HepG2 (cell line): Measurements from ENCODE around the gene RMRP. TPM values are rescaled to one million over a fixed set of nuclear protein-coding genes. Genes with fewer than 3 reads are reported as not detected.

Source experiments
- ASH2L ChIP-seq: fragments of 300-600, 200-600 bp; sonication (generic); IDR thresholded peaks from 2 replicates; pipeline ENCODE4 v1.7.0; 2017; ENCODE audit warnings: low read depth, mild to moderate bottlenecking, moderate library complexity, mixed read lengths, low read length; ENCODE audit not compliant: insufficient read length
- CHD4 ChIP-seq: fragments of 200-600 bp; sonication (generic); IDR thresholded peaks from 2 replicates; pipeline ENCODE4 v1.7.0; 2017; ENCODE audit warnings: mild to moderate bottlenecking, low read length, borderline replicate concordance
- CREM ChIP-seq, 2 experiments: sonication (generic) in 1 of 2; formaldehyde crosslinking in 1 of 2; IDR thresholded peaks; 2 replicates each; pipeline versions ENCODE4 v1.4.0 to v1.6.1; 2016 to 2020; ENCODE audit warnings: antibody characterized with exemption in 1 of 2, mild to moderate bottlenecking in 1 of 2, missing genetic modification reagents in 1 of 2
- GABPA ChIP-seq, 2 experiments: IDR thresholded peaks; 2 replicates each; pipeline ENCODE4 v1.6.1; 2011 to 2016; ENCODE audit warnings: low read depth in 2 of 2, low read length in 1 of 2, missing biosample characterization in 1 of 2, missing genetic modification characterization in 1 of 2
- GZF1 ChIP-seq: sonication (generic); formaldehyde crosslinking; IDR thresholded peaks from 2 replicates; pipeline ENCODE4 v1.5.1; 2020; ENCODE audit warnings: mild to moderate bottlenecking, missing genetic modification reagents
- KDM1A ChIP-seq: IDR thresholded peaks from 2 replicates; pipeline ENCODE4 v1.6.1; 2016; ENCODE audit warnings: missing compliant biosample characterization
- MED1 ChIP-seq: sonication (generic); formaldehyde crosslinking; IDR thresholded peaks from 2 replicates; pipeline ENCODE4 v1.4.0; 2020; ENCODE audit warnings: missing genetic modification reagents
- NBN ChIP-seq: fragments of 450-650 bp; conservative IDR thresholded peaks from 2 replicates; pipeline ENCODE4 v1.6.1; 2017
- PHF21A ChIP-seq: sonication (generic); formaldehyde crosslinking; IDR thresholded peaks from 2 replicates; pipeline ENCODE4 v1.5.0; 2020; ENCODE audit warnings: mild to moderate bottlenecking, missing genetic modification reagents
- POLR2AphosphoS5 ChIP-seq: IDR thresholded peaks from 2 replicates; pipeline ENCODE4 v1.6.1; 2012; ENCODE audit warnings: low read depth, low read length
- RARG ChIP-seq: sonication (generic); formaldehyde crosslinking; IDR thresholded peaks from 2 replicates; pipeline ENCODE4 v1.4.0; 2020; ENCODE audit warnings: low read depth, mild to moderate bottlenecking, missing genetic modification reagents
- SALL1 ChIP-seq: sonication (generic); formaldehyde crosslinking; IDR thresholded peaks from 2 replicates; pipeline ENCODE4 v1.8.0; 2022; ENCODE audit warnings: mild to moderate bottlenecking, missing genetic modification reagents
- ZBTB3 ChIP-seq: sonication (generic); formaldehyde crosslinking; IDR thresholded peaks from 2 replicates; pipeline ENCODE4 v1.4.0; 2020; ENCODE audit warnings: low read depth, mild to moderate bottlenecking, moderate library complexity, missing genetic modification reagents, borderline replicate concordance
- ZFP36 ChIP-seq: fragments of 150-350 bp; IDR thresholded peaks from 2 replicates; pipeline ENCODE4 v1.6.1; 2018; ENCODE audit warnings: borderline replicate concordance, low read length, low read depth; ENCODE audit not compliant: partially characterized antibody
- ZFYVE20 ChIP-seq: sonication (generic); formaldehyde crosslinking; IDR thresholded peaks from 2 replicates; pipeline ENCODE4 v1.8.0; 2023; ENCODE audit warnings: low read depth, mild to moderate bottlenecking, moderate library complexity, missing genetic modification reagents, borderline replicate concordance
- ZNF432 ChIP-seq: sonication (generic); formaldehyde crosslinking; IDR thresholded peaks from 2 replicates; pipeline ENCODE4 v1.5.0; 2020; ENCODE audit warnings: missing genetic modification reagents, mild to moderate bottlenecking, borderline replicate concordance
- polyA plus RNA-seq, 8 experiments: library from polyadenylated mRNA; depleted of rRNA in 3 of 8; stranded (reverse) in 7 of 8; unstranded in 1 of 8; fragments of >200 nt; fragmentation: Illumina TruSeq in 4 of 8; extraction: Trizol in 4 of 8; gene quantifications; 2 replicates each; pipeline versions ENCODE4 v1.2.1 to v1.2.3, GENCODE V29; 2011 to 2016; ENCODE audit warnings: low read depth in 4 of 8, missing spikeins in 1 of 8, mixed read lengths in 1 of 8; ENCODE audit not compliant: insufficient read depth in 1 of 8
- total RNA-seq, 5 experiments: library from RNA; depleted of rRNA; stranded (reverse); fragments of >200 nt; fragmentation: Illumina TruSeq; extraction: Trizol; gene quantifications; 2 replicates each; pipeline ENCODE4 v1.2.3, GENCODE V29; 2016; ENCODE audit warnings: low read depth in 1 of 5
- TF ChIP-seq, protein P1 (sequence below): sonication (generic); formaldehyde crosslinking; IDR thresholded peaks from 2 replicates; pipeline ENCODE4 v1.5.0; 2020; ENCODE audit warnings: mild to moderate bottlenecking, missing genetic modification reagents
- TF ChIP-seq, protein P2 (sequence below): sonication (generic); formaldehyde crosslinking; IDR thresholded peaks from 2 replicates; pipeline ENCODE4 v1.5.1; 2020; ENCODE audit warnings: mild to moderate bottlenecking, missing genetic modification reagents
- TF ChIP-seq, protein P3 (sequence below): sonication (generic); formaldehyde crosslinking; IDR thresholded peaks from 2 replicates; pipeline ENCODE4 v1.4.0; 2020; ENCODE audit warnings: missing genetic modification reagents
- TF ChIP-seq, protein P4 (sequence below): sonication (generic); formaldehyde crosslinking; IDR thresholded peaks from 2 replicates; pipeline ENCODE4 v1.4.0; 2020; ENCODE audit warnings: mild to moderate bottlenecking, missing genetic modification reagents
- TF ChIP-seq, protein P5 (sequence below): IDR thresholded peaks from 2 replicates; pipeline ENCODE4 v1.6.1; 2016; ENCODE audit warnings: low read depth, control low read depth

The RMRP gene
- total and polyA plus RNA-seq, 2 of the 13 experiments (the other 11 are each of a cell fraction or from before 2014, with no cell fraction given), result 51.4 to 4,025 TPM

DNA sequence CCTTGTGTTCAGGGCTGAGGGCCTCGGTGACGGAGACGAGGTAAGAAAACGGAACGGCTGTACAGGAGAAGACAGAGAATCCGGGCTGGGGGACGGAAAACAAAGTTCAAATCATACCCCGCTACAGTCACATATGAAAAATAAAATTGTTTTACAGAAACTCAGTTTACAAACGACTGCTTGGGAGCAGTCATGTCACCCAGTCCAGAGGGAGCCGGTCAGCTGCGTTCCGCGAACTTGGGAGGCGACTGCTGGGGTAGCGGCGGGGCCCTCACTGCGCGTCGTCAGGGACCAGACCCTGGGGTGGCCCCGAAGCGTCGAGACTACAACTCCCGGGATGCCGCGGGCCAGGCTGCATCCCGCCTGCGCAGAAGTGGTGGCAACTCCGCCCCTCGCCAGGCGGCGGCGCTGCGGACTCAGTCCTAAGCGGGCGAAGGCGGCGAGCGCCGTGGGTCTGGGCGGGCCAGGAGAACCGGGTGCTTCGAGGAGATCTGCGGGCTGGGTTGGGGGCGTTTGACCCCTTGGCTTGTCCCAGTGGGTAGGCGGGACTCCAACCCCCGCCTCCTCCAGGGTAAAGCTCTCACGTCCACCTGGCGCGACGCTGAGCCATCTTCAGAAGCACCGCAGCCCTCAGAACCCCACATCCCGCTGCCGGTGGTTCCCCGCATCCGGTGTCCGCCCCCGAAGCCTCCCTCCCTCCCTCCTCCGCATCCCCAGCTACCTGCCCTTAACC is 11.1 kb downstream of the RMRP start (continued):
- TF ChIP-seq SALL1 (peak; percentile 65), ZBTB3 (CRISPR knock-in tag) (no peak), RARG (no peak), GABPA (IDR thresholded peaks at IDR 0.05; ENCODE audit: low read depth, low read length) (peak; percentile 52), GABPA (CRISPR knock-in tag; IDR thresholded peaks at IDR 0.05; ENCODE audit: low read depth) (peak; percentile 61), CREM (IDR thresholded peaks at IDR 0.05) (no peak), CREM (CRISPR knock-in tag; IDR thresholded peaks at IDR 0.05) (no peak), PHF21A (CRISPR knock-in tag) (no peak; the same call in 1 of the 2 replicates), POLR2AphosphoS5 (peak; percentile 77), ZNF432 (no peak), ZFP36 (no peak), ASH2L (peak; percentile 15), GZF1 (CRISPR knock-in tag) (no peak; the same call in 1 of the 2 replicates), CHD4 (no peak), KDM1A (CRISPR knock-in tag) (no peak), ZFYVE20 (CRISPR knock-in tag) (no peak), NBN (no peak), MED1 (CRISPR knock-in tag) (peak; percentile 53)
- TF ChIP-seq, protein P1, sequence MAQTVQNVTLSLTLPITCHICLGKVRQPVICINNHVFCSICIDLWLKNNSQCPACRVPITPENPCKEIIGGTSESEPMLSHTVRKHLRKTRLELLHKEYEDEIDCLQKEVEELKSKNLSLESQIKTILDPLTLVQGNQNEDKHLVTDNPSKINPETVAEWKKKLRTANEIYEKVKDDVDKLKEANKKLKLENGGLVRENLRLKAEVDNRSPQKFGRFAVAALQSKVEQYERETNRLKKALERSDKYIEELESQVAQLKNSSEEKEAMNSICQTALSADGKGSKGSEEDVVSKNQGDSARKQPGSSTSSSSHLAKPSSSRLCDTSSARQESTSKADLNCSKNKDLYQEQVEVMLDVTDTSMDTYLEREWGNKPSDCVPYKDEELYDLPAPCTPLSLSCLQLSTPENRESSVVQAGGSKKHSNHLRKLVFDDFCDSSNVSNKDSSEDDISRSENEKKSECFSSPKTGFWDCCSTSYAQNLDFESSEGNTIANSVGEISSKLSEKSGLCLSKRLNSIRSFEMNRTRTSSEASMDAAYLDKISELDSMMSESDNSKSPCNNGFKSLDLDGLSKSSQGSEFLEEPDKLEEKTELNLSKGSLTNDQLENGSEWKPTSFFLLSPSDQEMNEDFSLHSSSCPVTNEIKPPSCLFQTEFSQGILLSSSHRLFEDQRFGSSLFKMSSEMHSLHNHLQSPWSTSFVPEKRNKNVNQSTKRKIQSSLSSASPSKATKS (CRISPR knock-in tag), result no peak
- TF ChIP-seq, protein P2, sequence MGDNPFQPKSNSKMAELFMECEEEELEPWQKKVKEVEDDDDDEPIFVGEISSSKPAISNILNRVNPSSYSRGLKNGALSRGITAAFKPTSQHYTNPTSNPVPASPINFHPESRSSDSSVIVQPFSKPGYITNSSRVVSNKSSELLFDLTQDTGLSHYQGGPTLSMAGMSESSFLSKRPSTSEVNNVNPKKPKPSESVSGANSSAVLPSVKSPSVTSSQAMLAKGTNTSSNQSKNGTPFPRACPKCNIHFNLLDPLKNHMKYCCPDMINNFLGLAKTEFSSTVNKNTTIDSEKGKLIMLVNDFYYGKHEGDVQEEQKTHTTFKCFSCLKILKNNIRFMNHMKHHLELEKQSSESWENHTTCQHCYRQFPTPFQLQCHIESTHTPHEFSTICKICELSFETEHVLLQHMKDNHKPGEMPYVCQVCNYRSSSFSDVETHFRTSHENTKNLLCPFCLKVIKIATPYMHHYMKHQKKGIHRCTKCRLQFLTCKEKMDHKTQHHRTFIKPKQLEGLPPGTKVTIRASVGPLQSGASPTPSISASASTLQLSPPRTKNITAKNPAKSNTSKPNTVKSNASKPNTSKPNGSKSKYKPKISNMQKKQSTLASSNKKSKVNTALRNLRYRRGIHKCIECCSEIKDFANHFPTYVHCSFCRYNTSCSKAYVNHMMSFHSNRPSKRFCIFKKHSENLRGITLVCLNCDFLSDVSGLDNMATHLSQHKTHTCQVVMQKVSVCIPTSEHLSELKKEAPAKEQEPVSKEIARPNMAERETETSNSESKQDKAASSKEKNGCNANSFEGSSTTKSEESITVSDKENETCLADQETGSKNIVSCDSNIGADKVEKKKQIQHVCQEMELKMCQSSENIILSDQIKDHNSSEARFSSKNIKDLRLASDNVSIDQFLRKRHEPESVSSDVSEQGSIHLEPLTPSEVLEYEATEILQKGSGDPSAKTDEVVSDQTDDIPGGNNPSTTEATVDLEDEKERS (CRISPR knock-in tag), result no peak
- TF ChIP-seq, protein P3, sequence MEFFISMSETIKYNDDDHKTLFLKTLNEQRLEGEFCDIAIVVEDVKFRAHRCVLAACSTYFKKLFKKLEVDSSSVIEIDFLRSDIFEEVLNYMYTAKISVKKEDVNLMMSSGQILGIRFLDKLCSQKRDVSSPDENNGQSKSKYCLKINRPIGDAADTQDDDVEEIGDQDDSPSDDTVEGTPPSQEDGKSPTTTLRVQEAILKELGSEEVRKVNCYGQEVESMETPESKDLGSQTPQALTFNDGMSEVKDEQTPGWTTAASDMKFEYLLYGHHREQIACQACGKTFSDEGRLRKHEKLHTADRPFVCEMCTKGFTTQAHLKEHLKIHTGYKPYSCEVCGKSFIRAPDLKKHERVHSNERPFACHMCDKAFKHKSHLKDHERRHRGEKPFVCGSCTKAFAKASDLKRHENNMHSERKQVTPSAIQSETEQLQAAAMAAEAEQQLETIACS (CRISPR knock-in tag), result peak; percentile 29; the same call in 1 of the 2 replicates
- TF ChIP-seq, protein P4, sequence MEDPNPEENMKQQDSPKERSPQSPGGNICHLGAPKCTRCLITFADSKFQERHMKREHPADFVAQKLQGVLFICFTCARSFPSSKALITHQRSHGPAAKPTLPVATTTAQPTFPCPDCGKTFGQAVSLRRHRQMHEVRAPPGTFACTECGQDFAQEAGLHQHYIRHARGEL, result no peak
- TF ChIP-seq, protein P5, sequence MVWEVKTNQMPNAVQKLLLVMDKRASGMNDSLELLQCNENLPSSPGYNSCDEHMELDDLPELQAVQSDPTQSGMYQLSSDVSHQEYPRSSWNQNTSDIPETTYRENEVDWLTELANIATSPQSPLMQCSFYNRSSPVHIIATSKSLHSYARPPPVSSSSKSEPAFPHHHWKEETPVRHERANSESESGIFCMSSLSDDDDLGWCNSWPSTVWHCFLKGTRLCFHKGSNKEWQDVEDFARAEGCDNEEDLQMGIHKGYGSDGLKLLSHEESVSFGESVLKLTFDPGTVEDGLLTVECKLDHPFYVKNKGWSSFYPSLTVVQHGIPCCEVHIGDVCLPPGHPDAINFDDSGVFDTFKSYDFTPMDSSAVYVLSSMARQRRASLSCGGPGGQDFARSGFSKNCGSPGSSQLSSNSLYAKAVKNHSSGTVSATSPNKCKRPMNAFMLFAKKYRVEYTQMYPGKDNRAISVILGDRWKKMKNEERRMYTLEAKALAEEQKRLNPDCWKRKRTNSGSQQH (CRISPR knock-in tag), result no peak; the same call in 1 of the 2 replicates
